Stimulated activated CD4-positive, alpha-beta T cell treated with anti-CD3 and anti-CD28 coated beads, TNF-alpha, amount 100 ng/mL, for 24 hours (primary cell): ENCODE measurements around the gene MAST1.
"Not testable (repeated sequence)": the region's sequence is repeated elsewhere in the genome, so short reads cannot be mapped to it uniquely, and the experiment has no call there.

Experiments used
- DNase-seq, 3 experiments: peaks; one replicate each; pipeline ENCODE4 v3.0.0-alpha.2; 2020; ENCODE audit warnings: low read depth in 3 of 3

The MAST1 gene

GRCh38 chr19:12893582-12893981, 55.3 kb downstream of the MAST1 start:
- DNase-seq, result no peak

- DNase-seq, result no peak
Measured at GRCh38 chr19:12896460-12896859, 58.1 kb downstream of the MAST1 start.

- DNase-seq, result no peak
Measured at GRCh38 chr19:12899891-12900518, 61.7 kb downstream of the MAST1 start.

GRCh38 chr19:12907166-12907565, 68.9 kb downstream of the MAST1 start:
- no peak for DNase-seq

GRCh38 chr19:12912571-12912970, 74.3 kb downstream of the MAST1 start:
- DNase-seq, result no peak

GRCh38 chr19:12913011-12913561, 74.8 kb downstream of the MAST1 start:
- no peak for DNase-seq

GRCh38 chr19:12913851-12914690, 75.8 kb downstream of the MAST1 start:
- peak in 1 of 3 experiments; percentile 42 for DNase-seq

- not testable (repeated sequence) for DNase-seq
Measured at GRCh38 chr19:12915860-12916259, 77.5 kb downstream of the MAST1 start.

- no peak for DNase-seq
Measured at GRCh38 chr19:12918253-12918652, 79.9 kb downstream of the MAST1 start.

GRCh38 chr19:12921047-12921446, 82.7 kb downstream of the MAST1 start:
- DNase-seq, result no peak

- DNase-seq, result no peak
Measured at GRCh38 chr19:12922959-12923358, 84.6 kb downstream of the MAST1 start.
